ENCODE data around the gene KERA.

Gene KERA

DNA sequence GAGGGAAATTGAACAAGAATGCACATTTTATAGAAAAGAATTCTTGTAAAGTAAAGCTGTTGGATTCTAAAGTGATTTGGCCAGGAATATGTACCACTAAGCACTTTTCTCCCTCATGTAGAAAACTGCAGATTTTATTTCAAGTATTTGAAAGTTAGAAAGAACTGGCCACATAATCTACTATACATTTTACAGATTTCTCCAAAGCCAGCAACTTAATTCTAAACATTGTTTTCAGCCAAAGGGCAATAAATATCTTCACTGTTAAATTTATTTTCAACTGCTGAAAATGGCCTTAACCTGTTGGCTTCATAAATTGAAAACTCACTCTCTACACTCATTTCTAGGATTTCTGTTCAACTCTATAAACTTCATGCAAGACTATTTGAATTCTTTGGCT is 15.6 kb upstream of the KERA start:
- no peak for DNase-seq (ENCODE audit: low read depth in 3 of 3)

DNA sequence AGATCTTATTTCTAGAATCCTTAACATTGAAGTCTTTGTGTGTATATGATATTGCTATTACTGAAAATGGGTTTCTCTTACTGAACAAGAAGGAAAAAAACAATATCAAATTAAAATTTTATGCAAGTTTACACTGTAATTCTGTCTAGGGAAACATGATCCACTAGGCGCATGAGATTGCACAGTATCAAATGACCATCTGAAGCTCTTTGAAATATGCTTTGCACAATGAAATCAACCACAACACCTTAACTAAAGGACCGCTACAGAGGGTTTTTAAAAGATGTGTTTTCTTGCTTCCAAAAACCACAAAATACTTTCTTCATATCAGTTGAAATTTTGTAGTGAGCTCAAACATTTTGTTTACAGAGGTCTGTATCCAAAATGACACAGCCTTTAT is 15.1 kb upstream of the KERA start:
- no peak for DNase-seq (ENCODE audit: low read depth in 3 of 3)

DNA sequence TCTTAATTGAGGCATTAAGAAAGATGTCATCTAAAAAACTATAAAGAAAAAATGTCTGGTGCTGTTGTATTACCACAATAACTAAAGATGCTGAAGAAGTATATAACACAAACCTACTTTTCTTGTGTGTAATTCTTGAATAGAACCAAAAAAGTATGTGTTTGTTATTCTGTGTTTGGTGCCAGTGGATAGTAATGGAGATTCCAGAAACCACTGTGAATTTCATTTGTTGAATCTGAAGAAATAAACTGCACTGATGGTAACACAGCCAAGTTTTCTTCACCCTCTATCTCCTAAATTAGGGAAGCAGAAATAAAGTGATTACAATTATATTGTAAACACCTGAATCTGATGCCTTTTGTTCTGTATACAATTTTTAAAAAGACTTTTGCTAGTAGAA is 13.1 kb upstream of the KERA start:
- no peak for DNase-seq (ENCODE audit: low read depth in 3 of 3)

DNA sequence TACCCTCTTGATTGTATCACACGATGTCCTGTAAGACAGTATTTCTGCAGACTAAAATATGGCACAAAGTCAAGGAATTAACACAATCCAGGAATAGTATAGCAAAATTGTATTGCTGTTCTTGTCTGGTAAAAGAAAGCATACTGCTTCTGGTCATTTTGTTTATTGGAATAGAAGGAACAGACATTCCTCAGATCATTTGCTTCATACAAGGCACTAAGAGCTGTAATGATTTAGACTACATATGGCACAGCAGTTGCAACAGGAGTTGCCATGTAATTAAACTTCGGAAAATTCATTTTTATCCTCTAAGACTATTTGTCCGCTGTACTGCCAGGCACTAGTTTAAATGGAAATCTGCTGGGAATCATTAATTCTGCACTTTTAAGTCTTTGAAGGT is 7.6 kb upstream of the KERA start:
- DNase-seq (ENCODE audit: low read depth in 3 of 3) = no peak

DNA sequence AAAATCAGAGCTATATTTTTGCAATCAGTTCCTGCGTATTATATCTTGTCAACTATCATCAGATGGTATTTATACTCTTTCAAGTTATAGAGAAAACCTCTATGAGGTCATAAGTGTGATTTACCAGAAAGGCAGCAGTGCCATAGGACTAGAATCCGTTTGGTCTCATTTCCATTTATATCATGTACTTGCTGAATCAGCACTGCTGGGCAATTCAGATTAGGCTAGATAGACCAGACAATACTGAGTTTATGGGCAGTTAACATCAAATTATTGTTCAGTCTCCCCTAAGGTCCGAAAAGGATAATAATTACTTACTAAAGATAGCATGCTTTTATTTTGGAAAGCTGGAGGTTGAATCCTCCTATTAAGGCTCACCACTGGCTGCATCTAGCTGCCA is 6.8 kb upstream of the KERA start:
- DNase-seq (ENCODE audit: low read depth in 3 of 3) = no peak

DNA sequence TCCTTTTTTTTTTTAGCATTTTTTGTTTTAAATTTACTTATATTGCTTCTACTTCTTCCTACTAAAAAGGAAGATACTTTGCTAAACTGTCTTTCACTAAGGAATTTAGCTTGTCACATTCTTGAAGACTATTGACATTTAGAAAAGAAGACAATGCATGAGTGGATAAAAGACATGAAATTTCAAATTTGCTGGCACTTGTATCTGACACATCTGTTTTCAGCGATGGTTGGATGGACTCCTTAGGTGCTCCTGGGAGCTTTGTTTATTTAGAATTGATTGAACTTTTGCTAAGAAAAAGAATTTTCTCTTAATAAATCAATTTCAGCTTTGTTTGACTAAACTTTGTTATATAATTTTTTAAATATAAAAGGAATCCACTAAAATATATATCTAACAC is 3.3 kb upstream of the KERA start:
- no peak for DNase-seq (ENCODE audit: low read depth in 3 of 3)

DNA sequence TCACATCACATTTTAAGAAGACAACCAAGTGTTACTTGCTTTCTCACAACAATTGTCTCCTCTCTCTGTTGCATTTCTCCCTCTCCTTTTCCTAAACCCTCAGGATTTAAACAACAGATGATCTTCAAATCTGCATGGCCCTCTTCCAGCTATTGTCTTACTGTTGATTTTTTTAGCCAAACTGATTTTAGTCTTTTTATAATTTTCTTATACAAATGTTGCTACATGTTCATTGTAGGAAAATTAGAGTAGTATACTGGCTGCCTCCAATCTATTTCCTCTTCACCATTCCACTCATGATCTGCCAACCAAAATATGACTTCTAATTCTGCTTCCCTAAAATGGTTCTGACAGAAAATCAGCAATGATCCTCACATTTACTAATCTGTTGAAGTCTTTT is 1.4 kb upstream of the KERA start:
- DNase-seq (ENCODE audit: low read depth in 3 of 3) = no peak

DNA sequence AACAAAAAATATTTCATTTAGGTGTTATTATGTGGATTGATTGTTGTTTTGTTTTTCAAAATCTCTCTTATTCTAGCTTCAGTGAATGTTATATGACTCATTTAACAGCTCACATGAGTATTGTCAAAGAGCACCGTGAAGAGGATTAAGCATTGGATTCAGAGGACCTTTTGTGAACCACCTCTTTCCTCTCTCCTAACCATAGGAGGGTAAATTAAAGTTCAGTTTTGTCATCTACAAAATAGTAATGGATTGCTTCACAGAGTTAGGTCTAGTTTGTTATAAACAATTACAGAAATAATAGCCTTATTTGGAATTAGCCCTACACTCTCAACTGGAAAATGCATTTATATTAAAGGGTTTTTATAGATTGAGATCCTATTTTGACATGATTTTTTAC is 962 bp upstream of the KERA start:
- no peak for DNase-seq (ENCODE audit: low read depth in 3 of 3)

DNA sequence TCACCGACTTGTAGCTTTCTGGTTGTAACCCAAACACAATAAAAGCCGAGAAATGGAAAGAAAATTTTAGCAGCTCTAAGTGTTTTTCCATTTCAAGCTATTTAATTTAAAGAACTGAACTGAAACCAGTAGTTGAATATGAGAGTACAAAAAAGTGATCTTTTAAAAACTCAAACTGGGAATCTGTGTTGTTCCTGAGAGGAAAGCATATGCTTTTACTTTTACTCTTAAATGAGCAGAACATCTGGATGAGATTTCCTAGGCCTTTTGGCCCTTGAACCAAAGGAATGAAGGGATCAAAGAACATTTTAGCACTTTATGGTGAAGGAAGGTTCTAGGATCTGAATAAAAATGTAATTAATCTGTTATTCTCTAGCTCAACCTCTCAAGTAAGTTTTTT is 1.3 kb downstream of the KERA start:
- DNase-seq (ENCODE audit: low read depth in 3 of 3) = no peak

DNA sequence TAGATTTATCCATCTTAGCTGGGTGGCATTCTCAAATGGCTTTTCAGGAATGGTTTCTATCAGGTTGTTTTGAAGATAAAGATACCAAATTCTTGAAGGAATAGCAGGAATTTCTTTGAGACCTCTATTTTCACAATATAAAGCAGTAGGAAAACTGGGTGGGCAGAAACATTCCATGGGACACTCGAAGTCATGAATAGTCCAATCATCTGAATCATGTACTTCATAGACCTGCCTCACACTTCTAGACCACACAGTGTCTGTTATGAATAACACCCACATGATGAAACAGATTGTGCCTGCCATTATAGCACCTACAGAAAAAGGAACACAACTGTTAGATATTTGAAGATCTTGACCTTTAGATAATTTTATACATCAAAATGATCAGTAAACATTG is 1.8 kb downstream of the KERA start:
- DNase-seq (ENCODE audit: low read depth in 3 of 3) = no peak

DNA sequence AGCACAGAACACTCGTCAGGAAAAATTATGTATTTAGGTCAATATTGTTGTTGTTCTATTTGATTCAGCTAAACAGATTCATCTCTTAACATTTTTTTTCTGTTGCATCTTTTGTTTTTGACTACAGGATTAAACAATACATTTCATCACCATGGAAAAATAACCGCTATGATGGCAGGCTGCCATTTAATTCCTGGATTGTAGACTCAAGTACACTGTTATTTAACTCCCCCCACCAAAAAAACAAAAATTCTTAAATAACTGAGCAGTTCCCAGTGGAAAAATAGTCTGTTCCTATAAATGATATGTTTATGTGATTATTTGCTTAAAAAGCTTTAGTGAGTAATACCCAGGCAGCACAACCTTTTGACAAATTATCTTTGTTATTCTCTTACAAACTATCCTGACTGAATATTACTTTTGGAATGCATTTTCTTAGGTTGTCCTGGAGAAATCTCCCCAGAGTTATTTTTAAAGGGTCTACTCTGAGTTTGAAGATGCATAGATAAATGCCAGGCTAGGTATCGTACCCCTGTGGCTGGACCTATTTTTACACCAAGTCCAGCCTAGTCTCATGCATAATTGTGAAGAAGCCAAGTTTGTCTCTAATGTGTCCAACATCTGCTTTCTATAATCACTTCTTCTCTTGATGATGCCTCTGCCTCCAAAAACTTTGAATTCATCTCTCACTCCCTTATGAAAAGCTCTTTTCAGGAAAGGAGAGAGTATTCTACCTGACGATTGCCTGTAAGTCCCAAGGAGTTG is 3.7 kb downstream of the KERA start:
- DNase-seq (ENCODE audit: low read depth in 3 of 3) = no peak

DNA sequence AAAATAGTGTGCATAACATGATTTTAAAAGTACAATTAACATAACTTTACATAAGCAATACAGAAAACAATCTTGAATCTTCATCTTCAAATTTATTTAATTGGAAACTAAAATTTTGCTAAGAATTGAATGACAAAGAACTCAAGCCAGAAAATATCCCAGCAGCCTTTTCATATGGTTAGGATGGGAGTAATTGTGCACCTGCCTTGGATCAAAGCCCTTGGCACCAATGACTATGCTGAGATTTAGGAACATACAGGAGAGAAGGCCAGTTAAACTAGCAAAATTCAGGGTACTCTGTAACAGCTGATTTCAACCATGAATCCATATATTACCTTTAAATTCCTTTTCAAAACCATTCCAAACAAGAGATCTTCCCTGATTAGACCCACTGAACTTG is 5.8 kb downstream of the KERA start:
- DNase-seq (ENCODE audit: low read depth in 3 of 3) = no peak

DNA sequence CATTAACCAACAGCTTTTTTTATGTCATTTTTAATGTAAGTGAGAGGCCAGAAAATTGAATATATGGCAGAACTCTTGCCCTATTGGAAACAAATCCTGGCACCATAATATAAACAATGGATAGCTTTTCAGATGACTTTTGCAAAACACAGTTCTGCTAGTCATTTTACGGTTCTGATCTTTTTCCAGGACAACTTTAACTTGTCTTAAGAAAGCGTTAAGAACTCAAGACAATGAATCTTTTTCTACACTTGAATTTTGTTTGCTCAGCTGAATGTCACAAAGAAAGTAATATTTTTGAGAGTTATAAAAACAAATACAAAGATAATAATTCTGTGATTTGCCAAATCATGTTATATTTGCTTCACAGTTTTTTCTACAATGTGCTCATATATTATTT is 13.2 kb downstream of the KERA start:
- no peak for DNase-seq (ENCODE audit: low read depth in 3 of 3)

DNA sequence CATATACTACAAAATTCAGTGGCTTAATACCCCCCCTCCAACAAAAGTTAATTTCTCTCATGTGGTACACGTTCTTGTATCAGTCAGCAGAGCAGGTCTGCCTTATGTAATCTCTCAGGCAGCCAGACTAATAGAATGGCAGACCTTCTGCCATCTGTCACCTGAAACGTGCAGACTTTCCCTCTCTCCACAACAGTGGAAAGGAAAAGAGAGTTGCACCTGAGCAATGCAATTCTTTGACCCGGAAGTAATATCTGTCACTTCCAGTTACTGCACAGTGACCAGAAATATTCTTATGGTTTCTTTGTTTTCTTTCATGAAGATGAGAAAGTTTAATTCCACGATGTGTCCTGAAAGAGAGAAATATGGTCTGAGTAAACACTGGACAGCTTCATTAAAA is 14.4 kb downstream of the KERA start:
- DNase-seq (ENCODE audit: low read depth in 3 of 3) = no peak

DNA sequence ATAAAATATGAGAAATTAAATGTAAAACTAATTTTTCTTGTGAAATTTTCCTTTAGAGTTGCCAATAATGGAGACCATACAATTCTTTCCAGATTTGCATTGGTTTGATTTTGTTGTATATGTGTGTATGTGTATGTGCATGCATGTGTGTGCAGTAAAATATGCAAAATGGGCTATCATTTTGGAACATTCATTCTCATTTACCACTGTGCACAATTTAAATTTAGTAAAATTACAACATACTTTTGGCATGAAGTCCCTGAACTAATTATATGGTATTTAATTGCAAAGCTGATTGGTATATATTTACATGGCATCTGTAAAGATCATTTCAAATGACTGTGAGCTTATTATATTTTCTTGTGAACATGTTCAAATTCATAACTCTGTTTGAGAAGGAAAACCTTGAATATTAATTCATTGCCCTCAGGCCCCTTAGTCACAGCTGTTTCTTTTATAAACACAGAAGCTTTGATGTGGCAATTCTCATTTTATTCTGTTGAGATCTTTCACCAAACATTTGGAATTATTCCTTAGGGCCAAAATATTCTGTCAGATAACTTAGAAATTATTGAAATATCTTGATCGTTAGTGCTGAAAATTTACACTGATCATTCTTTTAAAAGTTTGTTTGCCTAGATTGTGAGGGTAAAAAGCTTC is 17.6 kb downstream of the KERA start:
- no peak for DNase-seq (ENCODE audit: low read depth in 3 of 3)

DNA sequence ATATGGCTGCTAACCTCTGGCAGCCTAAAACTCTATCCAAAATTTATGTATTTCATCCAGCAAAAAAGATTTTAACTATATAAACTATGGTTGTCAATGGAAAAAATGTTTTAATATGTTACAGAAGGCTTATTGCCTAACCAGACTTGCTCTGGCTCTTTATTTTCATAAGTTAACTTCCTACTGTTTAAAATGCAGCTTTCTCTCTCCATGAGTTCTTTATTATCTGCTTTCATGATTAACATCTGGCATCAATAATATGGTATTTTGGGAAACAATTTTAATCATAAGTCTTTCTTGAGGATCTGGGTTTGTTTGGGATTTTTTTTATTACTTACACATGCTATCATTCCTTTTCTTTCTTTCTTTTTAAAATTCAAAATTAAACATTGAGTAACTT is 20.5 kb downstream of the KERA start:
- no peak for DNase-seq (ENCODE audit: low read depth in 3 of 3)

DNA sequence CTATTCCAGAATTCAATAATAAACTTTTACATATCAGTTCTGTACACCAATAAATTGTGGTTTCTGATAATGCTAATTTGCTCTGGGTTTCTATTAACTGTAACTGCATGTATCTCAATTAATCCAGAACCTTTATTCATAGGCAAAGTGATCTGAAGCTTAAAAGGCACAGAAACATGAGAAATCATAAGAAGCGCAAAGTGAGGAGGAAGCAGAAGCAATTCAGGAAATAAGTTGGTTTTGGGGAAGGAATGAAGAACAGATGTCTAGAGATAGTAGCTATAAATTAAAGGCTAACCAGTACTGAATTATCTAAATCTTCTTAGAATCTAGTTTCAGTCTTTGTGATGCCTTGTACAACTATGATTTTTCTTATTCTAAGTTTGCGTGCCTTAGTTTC is 24.6 kb downstream of the KERA start:
- no peak for DNase-seq (ENCODE audit: low read depth in 3 of 3)

DNA sequence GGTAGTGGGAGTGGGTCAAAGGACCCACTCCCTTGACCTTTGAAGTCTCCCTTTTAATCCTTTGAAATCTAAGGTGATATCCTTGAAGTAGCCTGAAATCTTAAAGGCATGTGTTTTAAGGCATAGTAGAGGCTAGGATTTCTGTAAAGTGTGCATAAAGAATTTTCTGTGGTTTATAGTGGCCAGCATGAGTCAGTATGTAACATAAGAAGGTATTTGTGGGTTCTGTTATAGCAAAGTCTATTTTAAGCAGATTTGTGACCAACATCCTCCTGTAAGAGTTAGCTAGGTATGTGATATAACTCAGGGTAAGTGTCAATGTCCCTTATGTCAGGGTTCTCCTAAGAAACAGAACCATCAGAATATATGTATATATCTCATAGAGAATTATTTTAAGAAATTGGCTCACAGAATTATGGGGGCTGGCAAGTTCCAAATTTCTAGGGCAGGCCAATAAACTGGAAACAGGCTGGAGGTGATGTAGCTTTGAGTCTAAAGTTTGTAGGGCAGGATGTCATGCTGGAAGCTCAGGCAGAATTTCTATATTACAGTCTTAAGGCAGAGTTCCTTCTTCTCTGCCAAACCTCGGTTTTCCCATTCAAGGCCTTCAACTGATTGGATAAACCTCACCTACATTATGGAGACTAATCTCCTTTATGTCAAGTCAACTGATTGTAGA is 34.4 kb downstream of the KERA start:
- no peak for DNase-seq (ENCODE audit: low read depth in 3 of 3)

DNA sequence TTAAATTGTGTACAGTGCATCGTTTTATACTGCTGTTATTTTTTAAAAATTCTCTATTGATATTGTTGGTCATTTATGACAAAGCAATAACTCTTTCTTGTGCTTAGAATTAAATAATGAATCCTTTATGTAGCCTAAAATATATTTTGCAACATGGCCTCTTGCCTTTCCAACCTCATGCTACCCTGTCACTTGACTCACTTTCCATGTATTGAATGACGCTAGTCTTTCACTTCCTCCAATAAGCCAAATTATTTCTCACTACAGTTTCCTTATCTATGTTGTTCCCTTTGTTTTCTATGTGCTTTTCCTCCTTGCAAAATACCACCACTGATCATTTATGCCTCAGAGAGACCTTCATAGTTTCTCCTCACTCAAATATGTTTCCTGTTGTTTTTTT is 36.7 kb downstream of the KERA start:
- DNase-seq (ENCODE audit: low read depth in 3 of 3) = no peak

DNA sequence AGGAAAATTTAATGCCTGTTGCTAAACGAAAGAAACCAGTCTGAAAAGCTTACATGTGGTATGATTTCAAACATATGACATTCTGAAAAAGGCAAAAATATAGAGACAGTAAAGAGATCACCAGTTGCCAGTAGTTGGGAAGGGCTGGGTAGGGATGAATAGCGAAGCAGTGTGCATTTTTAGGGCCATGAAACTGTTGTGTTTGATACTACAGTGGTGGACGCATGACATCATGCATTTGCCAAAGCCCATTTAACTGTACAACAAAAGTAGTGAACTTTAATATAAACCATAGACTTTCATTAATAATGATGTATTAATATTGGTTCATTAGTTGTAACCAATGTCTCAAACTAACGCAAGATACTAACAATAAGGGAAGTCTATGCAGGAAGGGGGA is 38.4 kb downstream of the KERA start:
- DNase-seq (ENCODE audit: low read depth in 3 of 3) = no peak

DNA sequence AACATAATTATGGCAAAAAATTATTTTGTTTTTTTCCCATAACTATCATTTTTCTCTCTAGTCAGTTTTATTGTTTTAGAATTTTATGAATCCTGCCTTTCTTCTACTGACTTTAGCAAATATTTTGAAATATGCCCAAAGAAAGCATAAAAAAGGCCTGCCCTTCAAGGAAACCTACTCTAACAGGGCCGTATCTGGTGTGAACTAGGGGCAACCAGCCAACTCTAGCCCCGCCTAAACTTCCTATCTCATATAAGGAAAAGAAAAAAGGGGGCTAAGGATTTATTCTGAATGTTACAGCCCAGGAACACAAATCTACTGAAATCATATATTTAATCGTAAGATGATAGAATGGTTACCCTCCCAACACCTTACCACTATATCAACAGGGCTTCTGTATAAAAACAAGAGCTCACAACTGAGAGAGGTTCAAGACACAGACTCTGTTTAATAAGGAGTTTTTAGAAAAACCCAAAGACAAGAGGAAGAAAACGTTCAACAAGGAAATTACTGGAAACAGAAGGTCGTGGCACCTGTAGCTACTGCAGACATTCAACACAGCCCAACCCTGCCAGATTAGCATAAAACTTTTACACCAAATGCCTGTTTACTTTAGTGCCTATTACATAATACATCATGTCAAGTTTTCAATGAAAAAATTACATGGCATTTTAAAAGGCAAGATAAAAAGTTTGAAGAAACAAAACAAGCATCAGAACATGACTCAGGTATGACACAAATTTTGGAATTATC is 40.1 kb downstream of the KERA start:
- no peak for DNase-seq (ENCODE audit: low read depth in 3 of 3)

DNA sequence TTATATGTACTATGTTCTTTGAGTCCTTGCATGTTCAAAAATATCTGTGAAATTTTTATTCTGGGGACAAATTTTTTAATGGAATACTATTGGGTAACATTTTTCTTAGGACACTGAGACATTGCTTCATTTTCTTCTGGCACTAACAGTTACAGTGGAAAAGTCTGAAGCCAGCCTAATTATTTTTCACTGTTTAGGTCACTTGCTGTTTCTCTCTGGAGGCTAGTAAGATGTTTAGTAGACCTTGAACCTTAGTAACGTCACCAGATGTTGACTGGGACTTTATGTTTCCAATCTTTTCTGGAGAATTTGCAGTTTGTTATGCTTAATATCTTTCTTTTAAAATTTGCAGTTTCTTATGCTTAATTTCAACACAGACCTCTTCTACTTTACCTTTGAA is 40.8 kb downstream of the KERA start:
- no peak for DNase-seq (ENCODE audit: low read depth in 3 of 3)

All from stimulated activated CD4-positive, alpha-beta T cell treated with anti-CD3 and anti-CD28 coated beads, TNF-alpha, amount 100 ng/mL, for 48 hours (primary cell).